OCI-LY3 (cell line): ENCODE data around the gene GALNT1.

Experiments
- EZH2phosphoT487 ChIP-seq: fragments of 200-600 bp; shearing (Covaris generic); IDR thresholded peaks from 2 replicates; pipeline ENCODE4 v1.6.1; 2018; ENCODE audit warnings: antibody characterized with exemption, mixed run types, low read depth
- TF ChIP-seq, protein P1 (sequence below): fragments of 200-600, 300-600 bp; sonication (generic); IDR thresholded peaks from 2 replicates; pipeline ENCODE4 v1.5.1; 2014; ENCODE audit warnings: antibody characterized with exemption, low read length, low read depth

DNA sequence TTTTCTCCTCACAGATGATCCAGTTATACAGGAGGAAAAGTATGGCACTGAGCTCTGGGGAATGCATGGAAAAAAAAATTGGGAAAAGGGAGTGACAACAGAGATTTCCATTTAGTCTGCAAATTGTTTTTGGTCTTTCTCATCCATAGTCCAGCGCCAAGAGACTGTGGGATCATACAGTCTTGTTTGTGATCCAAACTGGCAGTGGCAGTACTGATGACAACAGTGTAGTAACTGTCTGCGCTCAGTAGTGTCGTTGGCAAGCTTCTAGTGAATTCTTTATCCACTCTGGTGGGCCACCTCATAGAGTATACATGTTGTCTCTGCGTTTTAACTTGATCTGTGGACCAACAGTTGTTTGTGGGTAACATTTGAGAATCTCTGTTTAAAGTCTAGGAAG lies 37.9 kb downstream of the GALNT1 start:
- TF ChIP-seq, protein P1, sequence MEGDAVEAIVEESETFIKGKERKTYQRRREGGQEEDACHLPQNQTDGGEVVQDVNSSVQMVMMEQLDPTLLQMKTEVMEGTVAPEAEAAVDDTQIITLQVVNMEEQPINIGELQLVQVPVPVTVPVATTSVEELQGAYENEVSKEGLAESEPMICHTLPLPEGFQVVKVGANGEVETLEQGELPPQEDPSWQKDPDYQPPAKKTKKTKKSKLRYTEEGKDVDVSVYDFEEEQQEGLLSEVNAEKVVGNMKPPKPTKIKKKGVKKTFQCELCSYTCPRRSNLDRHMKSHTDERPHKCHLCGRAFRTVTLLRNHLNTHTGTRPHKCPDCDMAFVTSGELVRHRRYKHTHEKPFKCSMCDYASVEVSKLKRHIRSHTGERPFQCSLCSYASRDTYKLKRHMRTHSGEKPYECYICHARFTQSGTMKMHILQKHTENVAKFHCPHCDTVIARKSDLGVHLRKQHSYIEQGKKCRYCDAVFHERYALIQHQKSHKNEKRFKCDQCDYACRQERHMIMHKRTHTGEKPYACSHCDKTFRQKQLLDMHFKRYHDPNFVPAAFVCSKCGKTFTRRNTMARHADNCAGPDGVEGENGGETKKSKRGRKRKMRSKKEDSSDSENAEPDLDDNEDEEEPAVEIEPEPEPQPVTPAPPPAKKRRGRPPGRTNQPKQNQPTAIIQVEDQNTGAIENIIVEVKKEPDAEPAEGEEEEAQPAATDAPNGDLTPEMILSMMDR, result no peak
- no peak for TF ChIP-seq EZH2phosphoT487
